ENCODE results near the gene DHRS4. TPM values are rescaled to one million over a fixed set of nuclear protein-coding genes. Genes with fewer than 3 reads are reported as not detected.

DHRS4 gene
- total RNA-seq, 6 experiments from 2014 or later, result 19.8 to 30.7 (median 24.9) TPM

- H3K36me3 Mint-ChIP-seq (ENCODE audit: low read depth), result no peaks in the 10 kb centered on the region
- H3K4me3 Mint-ChIP-seq, result no peak overlapping the region
- TF ChIP-seq CTCF (IDR thresholded peaks at IDR 0.05), result no peak
- H3K27me3 Mint-ChIP-seq (ENCODE audit: insufficient read depth), result peaks cover 6% of the 10 kb centered on the region; the same call in 1 of the 2 replicates
- H3K9me3 Mint-ChIP-seq, result 0 out of 2 replicates have a peak, but pooled peaks cover 4% of the 10 kb centered on the region
- H3K4me1 Mint-ChIP-seq (ENCODE audit: low read depth), result no peaks in the 10 kb centered on the region
- H3K27ac Mint-ChIP-seq, result no peak overlapping the region
- DNase-seq, result no peak
Observed at GRCh38 chr14:23916446-23916845, 37.1 kb upstream of the DHRS4 start.

GRCh38 chr14:23922545-23922944 lies 31.0 kb upstream of the DHRS4 start:
- no peak for DNase-seq
- Mint-ChIP-seq H3K4me1 (ENCODE audit: low read depth) (no peaks in the 10 kb centered on the region), H3K9me3 (no peaks in the 10 kb centered on the region), H3K4me3 (no peak overlapping the region), H3K36me3 (ENCODE audit: low read depth) (no peaks in the 10 kb centered on the region), H3K27ac (no peak overlapping the region), H3K27me3 (ENCODE audit: insufficient read depth) (peaks cover 11% of the 10 kb centered on the region)
- TF ChIP-seq CTCF (IDR thresholded peaks at IDR 0.05), result no peak

GRCh38 chr14:23925523-23926075 lies 28.0 kb upstream of the DHRS4 start:
- no peak overlapping the region for H3K4me3 Mint-ChIP-seq
- H3K4me1 Mint-ChIP-seq (ENCODE audit: low read depth), result peaks cover 3% of the 10 kb centered on the region
- peaks cover 15% of the 10 kb centered on the region for H3K27me3 Mint-ChIP-seq (ENCODE audit: insufficient read depth)
- DNase-seq, result no peak
- no peaks in the 10 kb centered on the region for H3K36me3 Mint-ChIP-seq (ENCODE audit: low read depth)
- TF ChIP-seq CTCF (IDR thresholded peaks at IDR 0.05), result no peak
- H3K9me3 Mint-ChIP-seq, result no peaks in the 10 kb centered on the region
- no peak overlapping the region for H3K27ac Mint-ChIP-seq

- Mint-ChIP-seq H3K9me3 (no peaks in the 10 kb centered on the region), H3K36me3 (ENCODE audit: low read depth) (no peaks in the 10 kb centered on the region), H3K27me3 (ENCODE audit: insufficient read depth) (peaks cover 15% of the 10 kb centered on the region), H3K27ac (no peak overlapping the region), H3K4me3 (no peak overlapping the region), H3K4me1 (ENCODE audit: low read depth) (peaks cover 10% of the 10 kb centered on the region)
- DNase-seq, result no peak
- TF ChIP-seq CTCF (IDR thresholded peaks at IDR 0.05), result no peak
Observed at GRCh38 chr14:23926543-23926942, 27.0 kb upstream of the DHRS4 start.

GRCh38 chr14:23929136-23929535 lies 24.4 kb upstream of the DHRS4 start:
- Mint-ChIP-seq H3K4me1 (ENCODE audit: low read depth) (peaks cover 10% of the 10 kb centered on the region), H3K36me3 (ENCODE audit: low read depth) (no peaks in the 10 kb centered on the region), H3K4me3 (no peak overlapping the region), H3K9me3 (no peaks in the 10 kb centered on the region), H3K27me3 (ENCODE audit: insufficient read depth) (peaks cover 19% of the 10 kb centered on the region), H3K27ac (no peak overlapping the region)
- TF ChIP-seq CTCF (IDR thresholded peaks at IDR 0.05), result no peak
- DNase-seq, result no peak

Measured in HFFc6 (cell line).